Amniotic stem cell (primary cell): ENCODE results near the gene BMPR1A.
"Not testable (repeated sequence)": the region's sequence is repeated elsewhere in the genome, so short reads cannot be mapped to it uniquely, and the experiment has no call there.

Experiments
- DNase-seq: peaks from one replicate; lab custom pipeline; 2025; lab: John Stamatoyannopoulos, UW

Gene BMPR1A

DNA sequence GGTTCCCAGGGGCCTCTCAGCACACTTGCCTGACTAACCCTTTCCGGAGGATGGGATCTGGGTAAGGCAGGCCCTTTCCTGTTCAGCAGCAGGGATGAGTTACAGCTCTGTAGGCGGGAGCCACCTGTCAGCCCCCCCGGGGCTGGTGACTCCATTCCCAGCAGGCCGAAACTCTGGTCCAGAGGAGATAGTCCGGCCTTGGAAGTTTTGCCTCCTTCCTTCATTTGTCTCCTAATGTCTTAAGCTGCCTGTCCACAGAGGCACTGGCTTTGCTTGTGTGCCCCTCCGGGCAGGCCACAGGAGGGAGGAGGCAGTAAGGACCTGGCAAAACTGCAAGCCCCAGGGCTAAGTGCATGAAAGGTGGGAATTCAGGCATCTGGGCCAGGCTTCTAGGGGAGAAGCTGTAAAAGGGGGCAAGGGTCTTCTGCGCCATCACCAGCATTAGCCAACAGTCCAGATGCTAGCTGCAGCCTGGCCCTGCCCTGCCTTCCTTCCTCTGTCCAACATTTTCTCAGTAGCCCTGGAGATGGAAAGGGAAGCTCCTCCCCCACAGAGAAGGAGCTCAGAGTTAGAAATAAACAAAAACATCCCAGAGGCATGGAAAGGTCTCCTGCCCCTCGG, 213.1 kb downstream of the BMPR1A start:
- no peak for DNase-seq

DNA sequence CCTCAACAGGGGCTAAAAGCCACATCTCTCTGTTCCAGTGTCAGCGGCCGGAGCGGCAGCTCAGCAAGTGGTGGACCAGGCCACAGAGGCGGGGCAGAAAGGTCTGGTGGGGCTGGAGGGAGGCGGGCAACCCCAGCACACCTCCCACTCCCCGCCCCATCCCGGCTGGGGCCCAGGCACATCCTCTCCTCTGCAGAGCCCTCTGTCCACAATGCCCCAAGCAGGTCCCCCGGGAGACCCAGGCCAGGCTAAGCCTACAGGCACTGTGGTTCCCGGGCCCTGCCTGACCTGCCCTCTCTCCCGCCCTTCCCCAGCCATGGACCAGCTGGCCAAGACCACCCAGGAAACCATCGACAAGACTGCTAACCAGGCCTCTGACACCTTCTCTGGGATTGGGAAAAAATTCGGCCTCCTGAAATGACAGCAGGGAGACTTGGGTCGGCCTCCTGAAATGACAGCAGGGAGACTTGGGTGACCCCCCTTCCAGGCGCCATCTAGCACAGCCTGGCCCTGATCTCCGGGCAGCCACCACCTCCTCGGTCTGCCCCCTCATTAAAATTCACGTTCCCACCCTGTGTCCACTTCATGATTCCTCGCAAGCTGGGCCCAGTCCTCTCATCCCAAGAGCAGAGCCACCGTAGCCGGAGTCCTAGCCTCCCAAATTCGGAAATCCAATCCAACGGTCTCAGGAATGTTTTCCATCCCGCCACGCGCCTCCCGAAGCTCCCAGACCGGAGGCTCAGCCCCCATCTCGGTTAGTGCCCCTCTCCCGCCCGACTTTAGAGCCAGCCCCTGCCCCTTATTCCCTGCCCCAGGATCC, 214.0 kb downstream of the BMPR1A start:
- DNase-seq: no peak

- no peak for DNase-seq
Observed at GRCh38 chr10:86970982-86971231, 214.5 kb downstream of the BMPR1A start.

GRCh38 chr10:86971232-86971991, 215.0 kb downstream of the BMPR1A start:
- DNase-seq: peak; percentile 76

DNA sequence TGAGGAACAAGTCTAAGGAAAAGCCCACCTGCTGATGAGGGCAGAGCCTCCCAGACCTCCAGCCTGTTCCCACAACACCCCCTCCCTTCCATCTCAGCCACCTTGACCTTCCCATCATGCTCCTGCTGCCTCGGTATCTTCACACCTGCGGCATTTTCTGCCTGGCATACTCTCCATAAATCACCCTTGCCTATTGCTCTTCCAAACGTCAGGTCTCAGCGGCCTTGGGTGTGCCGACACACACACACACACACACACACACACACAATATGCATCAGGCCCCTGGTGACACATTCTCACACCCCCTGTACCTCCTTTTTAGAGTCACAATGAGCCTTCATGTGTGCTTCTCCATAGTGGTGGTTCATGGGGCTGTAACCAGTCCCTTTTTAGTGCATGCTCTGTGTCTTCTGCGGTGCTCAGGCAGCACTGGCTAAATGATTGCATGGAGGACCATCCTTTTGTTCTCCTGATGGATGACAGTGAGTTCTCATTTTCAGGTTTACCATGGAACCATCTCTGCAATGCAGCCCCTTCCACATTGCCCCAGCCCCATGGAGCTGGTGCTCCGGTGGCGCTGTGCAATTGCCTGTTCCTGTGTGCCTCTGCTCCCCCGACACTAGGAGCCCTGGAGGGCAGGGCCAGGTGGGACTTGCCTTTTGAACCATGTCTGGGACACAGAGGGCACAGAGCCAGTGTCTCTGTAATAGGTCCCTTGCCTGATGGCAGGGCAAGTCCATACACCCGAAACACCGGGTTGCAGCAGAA, 216.4 kb downstream of the BMPR1A start:
- no peak for DNase-seq

GRCh38 chr10:86974484-86974883, 218.1 kb downstream of the BMPR1A start:
- DNase-seq: no peak

DNA sequence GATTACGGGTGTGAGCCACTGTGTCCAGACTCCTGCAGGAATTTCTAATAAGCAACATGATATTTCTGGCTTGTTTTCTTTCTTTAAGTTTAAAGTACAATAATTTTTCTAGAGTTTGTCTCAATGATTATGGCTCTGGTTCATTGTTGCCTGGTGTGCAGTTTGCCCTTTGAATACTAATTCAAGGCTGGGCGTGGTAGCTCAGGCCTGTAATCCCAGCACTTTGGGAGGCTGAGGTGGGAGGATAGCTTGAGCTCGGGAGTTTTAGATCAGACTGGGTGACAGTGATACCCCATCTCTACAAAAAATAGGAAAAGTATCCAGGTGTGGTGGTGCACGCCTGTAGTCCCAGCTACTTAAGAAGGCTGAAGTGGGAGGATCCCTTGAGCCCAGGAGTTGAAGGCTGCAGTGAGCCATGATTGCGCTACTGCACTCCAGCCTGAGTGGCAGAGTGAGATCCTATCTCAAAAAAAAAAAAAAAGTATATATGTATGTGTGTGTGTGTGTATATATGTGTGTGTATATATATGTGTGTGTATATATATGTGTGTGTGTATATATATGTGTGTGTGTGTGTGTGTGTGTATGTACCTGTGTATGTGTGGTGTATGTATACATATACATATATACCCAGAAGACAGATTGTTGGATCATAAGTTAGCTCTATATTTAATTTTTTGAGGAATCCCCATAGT, 220.1 kb downstream of the BMPR1A start:
- DNase-seq: no peak

- not testable (repeated sequence) for DNase-seq
Observed at GRCh38 chr10:86978457-86978856, 222.0 kb downstream of the BMPR1A start.

DNA sequence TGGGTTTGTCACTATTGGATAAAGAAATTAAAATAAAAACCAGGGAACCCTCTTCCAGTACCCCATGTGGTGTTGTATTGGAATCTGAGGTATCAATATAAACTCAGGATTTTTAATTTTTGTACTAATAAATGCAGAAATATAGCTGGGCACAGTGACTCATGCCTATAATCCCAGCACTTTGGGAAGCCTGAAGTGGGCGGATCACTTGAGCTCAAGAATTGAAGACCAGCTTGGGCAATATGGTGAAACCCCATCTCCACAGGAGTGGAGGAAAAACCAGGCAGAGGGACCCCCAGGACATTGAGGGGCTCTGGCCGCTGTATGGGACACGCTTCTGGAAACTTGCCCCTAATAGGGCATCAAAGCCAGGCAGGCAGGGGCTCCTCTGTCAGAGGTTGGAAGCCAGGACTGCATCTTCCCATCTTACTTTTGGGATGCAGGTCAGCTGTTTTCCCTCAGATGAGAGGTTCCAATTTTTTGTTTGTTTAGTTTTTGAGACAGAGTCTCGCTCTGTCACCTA, 222.9 kb downstream of the BMPR1A start:
- DNase-seq: no peak

GRCh38 chr10:86979977-86980448, 223.6 kb downstream of the BMPR1A start:
- no peak for DNase-seq

- not testable (repeated sequence) for DNase-seq
Observed at GRCh38 chr10:86981020-86981419, 224.6 kb downstream of the BMPR1A start.

- DNase-seq: no peak
Observed at GRCh38 chr10:86981716-86982115, 225.3 kb downstream of the BMPR1A start.
